K562 (cell line): ENCODE measurements around the gene NFATC1. TPM values are rescaled to one million over a fixed set of nuclear protein-coding genes. Genes with fewer than 3 reads are reported as not detected.

ENCODE experiments used
- ATAC-seq: fragments of 200-7000 bp; cut with Tn5 transposase; 3 replicates; pipeline ENCODE4 v1.9.1; 2020; ENCODE audit warnings: moderate library complexity
- BruUV-seq: library from RNA; stranded (reverse); fragments of 400-500 nt; replicated peaks from 2 replicates; lab custom pipeline; 2021; lab: Mats Ljungman, UMichigan
- CTCF ChIA-PET: fragments of 300-600 bp; formaldehyde crosslinking; extraction: SDS; loops from one replicate; lab custom pipeline; 2021; ENCODE audit warnings: low intra/inter-chr PET ratio; lab: Yijun Ruan, JAX
- POLR2A ChIA-PET: fragments of 300-600, 350-650 bp; sonication (Branson Sonifier 250); formaldehyde crosslinking; extraction: SDS; loops from one replicate; lab custom pipeline; 2021; ENCODE audit warnings: antibody characterized with exemption, inconsistent platforms; lab: Yijun Ruan, JAX
- DNase-seq, 4 experiments: peaks; one replicate each; pipeline versions ENCODE4 v3.0.0 to v3.0.0-alpha.2; 2011 to 2018; ENCODE audit warnings: low spot score in 3 of 4, mixed read lengths in 3 of 4; ENCODE audit errors: extremely low read depth in 1 of 4
- FAIRE-seq: peaks from 2 replicates; lab custom pipeline; 2011; peaks lifted over from hg19 to GRCh38; lab: Jason Lieb, UNC
- H2AFZ ChIP-seq: 2 replicates; pipeline ENCODE4 v1.6.0; 2011; ENCODE audit warnings: low read depth, low read length, control low read depth, inconsistent platforms
- H3K27ac ChIP-seq: fragments of 200-600 bp; 3 replicates; pipeline ENCODE4 v1.8.0; 2011; ENCODE audit warnings: low read depth, mild to moderate bottlenecking, control low read depth, inconsistent platforms, low read length, moderate library complexity, mixed read lengths; ENCODE audit errors: extremely low read depth
- H3K27me3 ChIP-seq, 2 experiments: fragments of 300-600 bp in 1 of 2; 2 replicates in 1 of 2; 3 replicates in 1 of 2; pipeline versions ENCODE4 v1.6.0 to v1.8.0; 2011; ENCODE audit warnings: inconsistent platforms in 2 of 2, low read length in 2 of 2, mild to moderate bottlenecking in 1 of 2, mixed read lengths in 1 of 2, moderate library complexity in 1 of 2; ENCODE audit not compliant: control insufficient read depth in 2 of 2, insufficient read depth in 2 of 2
- H3K36me3 ChIP-seq: fragments of 300-600 bp; 3 replicates; pipeline ENCODE4 v1.8.0; 2011; ENCODE audit warnings: mild to moderate bottlenecking, low read length, inconsistent platforms; ENCODE audit not compliant: control insufficient read depth, insufficient read depth
- H3K4me1 ChIP-seq, 2 experiments: fragments of 200-600 bp in 1 of 2; replicated peaks in 1 of 2; 2 replicates in 1 of 2; 3 replicates in 1 of 2; pipeline versions ENCODE4 v1.5.1 to v1.8.0; 2011; ENCODE audit warnings: inconsistent platforms in 2 of 2, low read length in 2 of 2, mild to moderate bottlenecking in 1 of 2, mixed read lengths in 1 of 2, moderate library complexity in 1 of 2; ENCODE audit not compliant: control insufficient read depth in 2 of 2, insufficient read depth in 2 of 2
- H3K4me2 ChIP-seq: 2 replicates; pipeline ENCODE4 v1.6.1; 2011; ENCODE audit warnings: low read length, control low read depth, inconsistent platforms, mixed read lengths; ENCODE audit not compliant: insufficient read depth
- H3K4me3 ChIP-seq: fragments of 200-600 bp; sonication (generic), shearing (Covaris generic); 2 replicates; pipeline ENCODE4 v1.5.1; 2016; ENCODE audit warnings: control low read depth, inconsistent platforms
- H3K79me2 ChIP-seq: fragments of 200-600 bp; 3 replicates; pipeline ENCODE4 v1.8.0; 2011; ENCODE audit warnings: low read length, inconsistent platforms; ENCODE audit not compliant: control insufficient read depth, insufficient read depth
- H3K9ac ChIP-seq, 2 experiments: 2 replicates each; pipeline versions ENCODE4 v1.6.0 to v1.6.1; 2011; ENCODE audit warnings: low read depth in 2 of 2, low read length in 2 of 2, control low read depth in 1 of 2, inconsistent platforms in 1 of 2, mild to moderate bottlenecking in 1 of 2, mixed read lengths in 1 of 2; ENCODE audit not compliant: insufficient read depth in 1 of 2
- H3K9me1 ChIP-seq: one replicate; pipeline ENCODE4 v1.6.0; 2011; ENCODE audit warnings: inconsistent platforms, mild to moderate bottlenecking, low read length, moderate library complexity; ENCODE audit not compliant: control insufficient read depth, insufficient read depth
- H3K9me3 ChIP-seq: replicated peaks from 2 replicates; pipeline ENCODE4 v1.5.1; 2011; ENCODE audit warnings: low read depth, low read length, inconsistent platforms; ENCODE audit not compliant: control insufficient read depth, insufficient read depth
- H4K20me1 ChIP-seq: replicated peaks from 2 replicates; pipeline ENCODE4 v1.6.1; 2011; ENCODE audit warnings: low read length, inconsistent platforms, mixed read lengths; ENCODE audit not compliant: control insufficient read depth, insufficient read depth
- BRF1 ChIP-seq: IDR thresholded peaks from 3 replicates; pipeline ENCODE4 v1.6.1; 2011; ENCODE audit warnings: borderline replicate concordance, mild to moderate bottlenecking; ENCODE audit not compliant: insufficient read length; ENCODE audit errors: extremely low read depth
- FOXJ3 ChIP-seq: sonication (generic); formaldehyde crosslinking; IDR thresholded peaks from 2 replicates; pipeline ENCODE4 v1.4.0; 2020; ENCODE audit warnings: mild to moderate bottlenecking, missing genetic modification reagents
- GTF2F1 ChIP-seq: IDR thresholded peaks from 2 replicates; pipeline ENCODE4 v1.6.1; 2011; ENCODE audit warnings: low read depth, low read length, improper control_type of control experiment
- HIVEP1 ChIP-seq: fragments of 250-450 bp; sonication (Bioruptor Pico); IDR thresholded peaks from 2 replicates; pipeline ENCODE4 v1.4.0; 2020; ENCODE audit warnings: mild to moderate bottlenecking
- HNRNPUL1 ChIP-seq: fragments of 200-400 bp; formaldehyde crosslinking; IDR thresholded peaks from 2 replicates; pipeline ENCODE4 v1.6.1; 2017; ENCODE audit warnings: low read length
- KLF10 ChIP-seq: fragments of 250-450 bp; sonication (Bioruptor Pico); IDR thresholded peaks from 2 replicates; pipeline ENCODE4 v1.6.1; 2021; ENCODE audit warnings: matching md5 sums
- NFE2 ChIP-seq: IDR thresholded peaks from 2 replicates; pipeline ENCODE4 v1.6.1; 2014; ENCODE audit warnings: antibody characterized with exemption, low read depth
- NR3C1 ChIP-seq: sonication (generic); formaldehyde crosslinking; IDR thresholded peaks from 2 replicates; pipeline ENCODE4 v1.8.1; 2022; ENCODE audit warnings: missing genetic modification reagents
- RB1 ChIP-seq: fragments of 450-650 bp; IDR thresholded peaks from 2 replicates; pipeline ENCODE4 v1.6.1; 2017; ENCODE audit warnings: low read depth, mild to moderate bottlenecking
- TBL1XR1 ChIP-seq, 2 experiments: IDR thresholded peaks; 2 replicates each; pipeline ENCODE4 v1.6.1; 2012; ENCODE audit warnings: improper control_type of control experiment in 2 of 2, low read length in 2 of 2, mild to moderate bottlenecking in 1 of 2
- ZFP1 ChIP-seq: fragments of 450-650 bp; formaldehyde crosslinking; IDR thresholded peaks from 2 replicates; pipeline ENCODE4 v1.4.0; 2020; ENCODE audit warnings: mild to moderate bottlenecking, mixed read lengths
- ZFP36 ChIP-seq: fragments of 150-350 bp; IDR thresholded peaks from 2 replicates; pipeline ENCODE4 v1.6.1; 2018; ENCODE audit warnings: low read length, low read depth; ENCODE audit not compliant: partially characterized antibody
- ZNF121 ChIP-seq: sonication (generic); formaldehyde crosslinking; conservative IDR thresholded peaks from 2 replicates; pipeline ENCODE4 v1.8.0; 2022; ENCODE audit warnings: missing genetic modification reagents
- ZNF174 ChIP-seq: fragments of 250-450 bp; sonication (Bioruptor Pico); IDR thresholded peaks from 2 replicates; pipeline ENCODE4 v1.4.0; 2020; ENCODE audit warnings: mild to moderate bottlenecking
- ZNF561 ChIP-seq: fragments of 450-650 bp; formaldehyde crosslinking; conservative IDR thresholded peaks from 2 replicates; pipeline ENCODE4 v1.4.0; 2020; ENCODE audit warnings: mild to moderate bottlenecking, moderate library complexity
- WGBS: fragments of 100-300 bp; shearing (Covaris generic); methylation state at CpG from one replicate; pipeline ENCODE4 v1.1.6; 2016; ENCODE audit warnings: low coverage, mixed read lengths; ENCODE audit not compliant: insufficient coverage; ENCODE audit errors: missing lambda C conversion rate; 5-methylcytosine and 5-hydroxymethylcytosine counted together
- in situ Hi-C: fragments of 300-500 bp; cut with MboI; formaldehyde crosslinking; loops from 4 replicates; pipeline ENCODE4 v1.15.0; 2018; ENCODE audit warnings: inconsistent platforms, mixed read lengths
- intact Hi-C: fragments of 100-400 bp; cut with micrococcal nuclease; formaldehyde crosslinking; loops from 2 replicates; pipeline ENCODE4 v1.14.2; 2022
- polyA plus RNA-seq, 8 experiments: library from polyadenylated mRNA; depleted of rRNA in 4 of 8; stranded (reverse) in 5 of 8; unstranded in 3 of 8; fragments of >200 nt; fragmentation: Nextera tagmentation in 2 of 8; fragmentation: Illumina TruSeq in 1 of 8; extraction: Ambion mirVana in 2 of 8; extraction: Trizol in 1 of 8; gene quantifications; 2 replicates each; pipeline versions ENCODE4 v1.2.1 to v1.2.3, GENCODE V29; 2011 to 2014; ENCODE audit warnings: inconsistent platforms in 1 of 8, missing spikeins in 1 of 8
- total RNA-seq, 7 experiments: library from RNA; depleted of rRNA in 6 of 7; stranded (reverse); fragments of >200 nt in 6 of 7; fragmentation: Illumina TruSeq in 2 of 7; extraction: Trizol in 2 of 7; gene quantifications; 2 replicates each; pipeline versions ENCODE4 v1.2.1 to v1.2.3, GENCODE V29; 2011 to 2021; ENCODE audit warnings: low replicate concordance in 1 of 7
- TF ChIP-seq, protein P1 (sequence below): IDR thresholded peaks from 2 replicates; pipeline ENCODE4 v1.6.1; 2014; ENCODE audit warnings: antibody characterized with exemption

Gene NFATC1
- total and polyA plus RNA-seq, 9 of the 15 experiments (the other 6 are each of a cell fraction or from before 2014, with no cell fraction given) = 1.1 to 16.4 (median 2.5) TPM

DNA sequence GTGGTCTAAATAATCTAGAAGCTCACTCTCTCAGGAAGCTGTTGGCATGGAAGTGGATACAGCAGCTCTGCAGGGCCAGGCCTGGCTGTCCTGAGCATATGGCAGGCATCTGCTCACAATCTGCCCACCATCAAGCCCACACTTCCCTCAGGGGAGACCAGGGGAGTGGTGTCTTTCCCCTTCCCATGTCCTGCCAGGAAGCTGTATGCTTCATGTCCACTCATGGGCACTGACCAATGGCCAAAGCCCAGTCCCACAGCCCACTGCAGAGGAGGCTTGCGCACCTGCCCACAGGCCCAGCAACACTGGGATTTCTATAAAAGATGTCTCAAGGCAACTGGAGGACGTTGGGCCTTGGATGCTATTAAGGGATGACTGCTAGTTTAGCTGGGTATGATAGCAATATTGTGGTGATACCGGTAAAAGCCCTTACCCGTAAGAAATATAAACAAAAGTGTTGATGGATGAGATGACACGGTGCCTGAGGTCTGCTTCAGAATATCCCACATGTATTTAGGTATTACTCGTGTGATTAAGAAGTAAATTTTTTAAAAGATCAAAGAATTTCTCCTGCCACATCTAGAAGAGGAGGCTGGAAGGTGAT, 177.2 kb downstream of the NFATC1 start:
- no peak overlapping the region for H3K27ac ChIP-seq
- no peak overlapping the region for H3K4me3 ChIP-seq
- H3K36me3 ChIP-seq = no peaks in the 10 kb centered on the region
- ATAC-seq (no peak), DNase-seq (no peak), FAIRE-seq (no peak)
- intact Hi-C loops = no loop called here
- WGBS = 15% methylated on average over 6 of the region's 6 CpGs
- POLR2A ChIA-PET = no interaction called here
- CTCF ChIA-PET = no interaction called here
- no peak overlapping the region for H3K4me2 ChIP-seq
- TF ChIP-seq ZFP36 (no peak), ZFP1 (CRISPR knock-in tag) (peak; percentile 94)
- H2AFZ ChIP-seq = no peak overlapping the region
- H3K9me1 ChIP-seq = no peaks in the 10 kb centered on the region
- peaks cover 11 to 65% of the 10 kb centered on the region in 2 experiments; a peak in 3 of 5 replicates for H3K27me3 ChIP-seq
- BruUV-seq = no TSS peak
- in situ Hi-C loops = no loop called here
- H4K20me1 ChIP-seq = peaks cover 3% of the 10 kb centered on the region; the same call in 1 of the 2 replicates
- H3K9ac ChIP-seq = no peak overlapping the region
- H3K9me3 ChIP-seq = peaks cover 3% of the 10 kb centered on the region
- peaks cover 0 to 12% of the 10 kb centered on the region in 2 experiments; a peak in 3 of 5 replicates for H3K4me1 ChIP-seq
- H3K79me2 ChIP-seq = no peaks in the 10 kb centered on the region

DNA sequence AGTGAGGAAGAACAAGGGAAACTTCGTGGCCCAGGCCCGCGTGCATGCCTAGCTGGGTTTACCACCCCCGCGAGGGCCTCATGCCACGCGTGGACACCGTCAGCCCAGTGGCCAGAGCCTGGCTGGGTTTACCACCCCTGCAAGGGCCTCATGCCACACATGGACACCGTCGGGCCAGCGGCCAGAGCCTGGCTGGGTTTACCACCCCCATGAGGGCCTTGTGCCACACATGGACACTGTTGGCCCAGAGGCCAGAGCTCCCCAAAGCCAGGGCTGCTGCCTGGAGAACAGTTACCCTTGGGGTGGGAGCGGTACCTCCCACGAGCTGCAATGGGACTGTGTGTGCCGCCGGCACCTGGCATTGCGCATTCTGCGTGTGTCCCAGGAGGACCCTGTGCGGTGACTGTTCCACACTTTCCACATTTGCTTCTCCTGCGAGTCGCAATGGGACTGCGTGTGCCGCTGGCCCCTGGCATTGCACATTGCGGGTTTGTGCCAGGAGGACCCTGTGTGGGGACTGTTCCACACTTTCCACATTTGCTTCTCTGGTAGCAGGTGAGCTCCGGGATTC, 178.3 kb downstream of the NFATC1 start:
- intact Hi-C loops = no loop called here
- whole genome bisulfite sequencing = 12% methylated on average over 18 of the region's 24 CpGs
- Histone ChIP-seq H3K9me1 (no peaks in the 10 kb centered on the region), H3K4me1 (peaks cover 0 to 15% of the 10 kb centered on the region in 2 experiments; a peak in 3 of 5 replicates), H2AFZ (no peak overlapping the region), H3K36me3 (no peaks in the 10 kb centered on the region), H3K27me3 (peaks cover 13 to 66% of the 10 kb centered on the region in 2 experiments; a peak in 4 of 5 replicates), H3K79me2 (no peaks in the 10 kb centered on the region), H3K27ac (no peak overlapping the region), H3K4me3 (no peak overlapping the region), H4K20me1 (0 out of 2 replicates have a peak, but pooled peaks cover 3% of the 10 kb centered on the region), H3K9ac (no peak overlapping the region), H3K9me3 (peaks cover 3% of the 10 kb centered on the region), H3K4me2 (no peak overlapping the region)
- FAIRE-seq (no peak), DNase-seq (no peak), ATAC-seq (no peak)
- CTCF ChIA-PET = no interaction called here
- in situ Hi-C loops = no loop called here
- POLR2A ChIA-PET = interaction anchor here (0.5 to 1.0 kb wide), 2 partner anchors 14 to 114 kb away, joined by 3 to 4 read pairs; no protein-coding TSS in a partner anchor
- BruUV-seq = no TSS peak
- no peak for TF ChIP-seq KLF10
- no peak for TF ChIP-seq NR3C1
- no peak for TF ChIP-seq ZNF174 (CRISPR knock-in tag)
- no peak for TF ChIP-seq BRF1
- TF ChIP-seq NFE2 = no peak
- TF ChIP-seq GTF2F1 = no peak
- TF ChIP-seq HNRNPUL1 = no peak
- no peak for TF ChIP-seq FOXJ3 (CRISPR knock-in tag)
- TF ChIP-seq TBL1XR1 (IDR thresholded peaks at IDR 0.05; ENCODE audit: low read length in 2 of 2) = no peak
- TF ChIP-seq ZNF561 (CRISPR knock-in tag) = no peak
- no peak for TF ChIP-seq HIVEP1 (CRISPR knock-in tag)
- TF ChIP-seq, protein P1, sequence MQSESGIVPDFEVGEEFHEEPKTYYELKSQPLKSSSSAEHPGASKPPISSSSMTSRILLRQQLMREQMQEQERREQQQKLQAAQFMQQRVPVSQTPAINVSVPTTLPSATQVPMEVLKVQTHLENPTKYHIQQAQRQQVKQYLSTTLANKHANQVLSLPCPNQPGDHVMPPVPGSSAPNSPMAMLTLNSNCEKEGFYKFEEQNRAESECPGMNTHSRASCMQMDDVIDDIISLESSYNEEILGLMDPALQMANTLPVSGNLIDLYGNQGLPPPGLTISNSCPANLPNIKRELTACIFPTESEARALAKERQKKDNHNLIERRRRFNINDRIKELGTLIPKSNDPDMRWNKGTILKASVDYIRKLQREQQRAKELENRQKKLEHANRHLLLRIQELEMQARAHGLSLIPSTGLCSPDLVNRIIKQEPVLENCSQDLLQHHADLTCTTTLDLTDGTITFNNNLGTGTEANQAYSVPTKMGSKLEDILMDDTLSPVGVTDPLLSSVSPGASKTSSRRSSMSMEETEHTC = no peak
- no peak for TF ChIP-seq RB1
- no peak for TF ChIP-seq ZNF121 (CRISPR knock-in tag)
